Transverse colon (tissue), 4 donors: Measurements from ENCODE around the gene CHRNA5.

Experiments
- CTCF ChIP-seq, 5 experiments: fragments of 200-600 bp in 3 of 5; fragments of 450-650 bp in 2 of 5; sonication (generic) in 3 of 5; IDR thresholded peaks; 1 replicate in 2 of 5; 2 replicates in 3 of 5; pipeline ENCODE4 v1.5.1; 2016 to 2017; ENCODE audit warnings: antibody characterized with exemption in 5 of 5, inconsistent platforms in 3 of 5, mild to moderate bottlenecking in 2 of 5, moderate library complexity in 1 of 5
- POLR2A ChIP-seq: fragments of 450-650 bp; IDR thresholded peaks from one replicate; pipeline ENCODE4 v1.6.1; 2016; ENCODE audit warnings: antibody characterized with exemption, mild to moderate bottlenecking, moderate library complexity
- POLR2AphosphoS5 ChIP-seq, 3 donors: sonication (generic); formaldehyde crosslinking; IDR thresholded peaks; one replicate each; pipeline ENCODE4 v1.6.1; 2016; ENCODE audit warnings: antibody characterized with exemption in 3 of 3

- TF ChIP-seq CTCF (IDR thresholded peaks at IDR 0.05), result no peak
- TF ChIP-seq POLR2A, result no peak
- TF ChIP-seq POLR2AphosphoS5 (IDR thresholded peaks at IDR 0.05), result no peak
Measured at GRCh38 chr15:78527325-78527724, 38.0 kb upstream of the CHRNA5 start.
